CD8-positive, alpha-beta memory T cell (primary cell): ENCODE results near the gene ENPP4. TPM values are rescaled to one million over a fixed set of nuclear protein-coding genes. Genes with fewer than 3 reads are reported as not detected.
A peak's percentile ranks its signal among the peaks of the same experiment; 100 is the strongest.

Experiments used
- CTCF ChIA-PET: fragments of 350-600 bp; sonication (Branson Sonifier 250); formaldehyde crosslinking; loops from one replicate; lab custom pipeline; 2021; ENCODE audit warnings: antibody characterized with exemption; lab: Charles Lee
- POLR2A ChIA-PET: fragments of 350-600 bp; sonication (Branson Sonifier 250); formaldehyde crosslinking; loops from one replicate; lab custom pipeline; 2021; ENCODE audit warnings: antibody characterized with exemption; lab: Charles Lee
- DNase-seq, 5 donors: peaks; one replicate each; pipeline versions ENCODE4 v3.0.0 to v3.0.0-alpha.2; 2020 to 2022; ENCODE audit warnings: mixed read lengths in 1 of 5
- H3K27ac ChIP-seq: one replicate; pipeline ENCODE4 v1.7.0; 2013; ENCODE audit warnings: low read depth, mild to moderate bottlenecking, low read length, moderate library complexity
- H3K27me3 ChIP-seq: 2 replicates; pipeline ENCODE4 v1.7.0; 2013; ENCODE audit warnings: low read length, mild to moderate bottlenecking; ENCODE audit not compliant: insufficient read depth, poor library complexity, severe bottlenecking
- H3K36me3 ChIP-seq: 2 replicates; pipeline ENCODE4 v1.7.0; 2013; ENCODE audit warnings: mild to moderate bottlenecking, low read length, moderate library complexity; ENCODE audit not compliant: insufficient read depth
- H3K4me1 ChIP-seq: 2 replicates; pipeline ENCODE4 v1.7.0; 2013; ENCODE audit warnings: mild to moderate bottlenecking, low read length, moderate library complexity; ENCODE audit not compliant: insufficient read depth
- H3K4me3 ChIP-seq: 2 replicates; pipeline ENCODE4 v1.7.0; 2013; ENCODE audit warnings: mild to moderate bottlenecking, low read length
- H3K9me3 ChIP-seq: 2 replicates; pipeline ENCODE4 v1.7.0; 2013; ENCODE audit warnings: mild to moderate bottlenecking, low read length
- H3K27ac Mint-ChIP-seq, 8 donors: one replicate each; pipeline ENCODE4 v1.8.0; 2020 to 2021; ENCODE audit warnings: mixed read lengths in 8 of 8, mild to moderate bottlenecking in 6 of 8, inconsistent platforms in 3 of 8, moderate library complexity in 3 of 8
- H3K27me3 Mint-ChIP-seq, 2 donors: one replicate each; pipeline ENCODE4 v1.8.0; 2020 to 2021; ENCODE audit warnings: mixed read lengths in 2 of 2, mild to moderate bottlenecking in 1 of 2, moderate library complexity in 1 of 2
- H3K36me3 Mint-ChIP-seq, 3 donors: one replicate each; pipeline ENCODE4 v1.8.0; 2020 to 2021; ENCODE audit warnings: mixed read lengths in 3 of 3, inconsistent platforms in 1 of 3, mild to moderate bottlenecking in 1 of 3
- H3K4me1 Mint-ChIP-seq, 3 donors: one replicate each; pipeline ENCODE4 v1.8.0; 2020 to 2021; ENCODE audit warnings: mixed read lengths in 3 of 3, inconsistent platforms in 1 of 3, mild to moderate bottlenecking in 1 of 3
- H3K4me3 Mint-ChIP-seq, 7 donors: one replicate each; pipeline ENCODE4 v1.8.0; 2020 to 2021; ENCODE audit warnings: mixed read lengths in 7 of 7, mild to moderate bottlenecking in 6 of 7, moderate library complexity in 4 of 7, inconsistent platforms in 2 of 7
- H3K9me3 Mint-ChIP-seq, 5 donors: one replicate each; pipeline ENCODE4 v1.8.0; 2020 to 2022; ENCODE audit warnings: mixed read lengths in 5 of 5, mild to moderate bottlenecking in 3 of 5, moderate library complexity in 2 of 5, inconsistent platforms in 1 of 5
- polyA plus RNA-seq: library from polyadenylated mRNA; unstranded; fragments of 300-500 nt; fragmentation: Illumina TruSeq; gene quantifications from one replicate; pipeline ENCODE4 v1.2.3, GENCODE V29; 2021
- total RNA-seq, 2 experiments: library from RNA; stranded (reverse); gene quantifications; one replicate each; pipeline ENCODE4 v1.2.3, GENCODE V29; 2021

The ENPP4 gene
- total and polyA plus RNA-seq, 3 experiments from 2014 or later = 11.1 to 13.2 (median 13.0) TPM

DNA sequence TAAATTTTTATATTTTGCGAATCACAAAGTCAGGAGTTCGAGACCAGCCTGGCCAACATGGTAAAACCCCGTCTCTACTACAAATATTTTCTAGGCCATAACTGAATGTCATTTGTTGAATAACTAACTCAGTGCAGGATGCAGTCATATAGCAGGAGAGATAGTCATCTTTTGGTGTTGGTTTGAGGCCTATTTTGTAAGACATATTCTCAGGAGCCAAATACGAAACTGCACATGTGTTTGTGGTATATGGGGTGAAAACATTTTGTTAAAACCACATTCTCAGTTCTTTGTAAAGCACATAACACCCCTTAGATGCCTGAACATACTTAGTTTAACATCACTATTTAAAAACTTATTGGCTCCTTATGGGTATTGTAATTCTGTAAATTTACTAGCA, 45.7 kb downstream of the ENPP4 start:
- peak overlapping the region; percentile 83 to 98 (median 95) for H3K27ac Mint-ChIP-seq
- H3K9me3 Mint-ChIP-seq = no peaks in the 10 kb centered on the region
- Histone ChIP-seq H3K4me1 (peaks cover 36% of the 10 kb centered on the region), H3K4me3 (no peak overlapping the region), H3K27me3 (no peaks in the 10 kb centered on the region), H3K27ac (no peak overlapping the region), H3K36me3 (no peaks in the 10 kb centered on the region), H3K9me3 (no peaks in the 10 kb centered on the region)
- H3K4me1 Mint-ChIP-seq = peaks cover 39 to 51% (median 51%) of the 10 kb centered on the region in 3 donors
- CTCF ChIA-PET = interaction anchor here (1.1 kb wide), 1 partner anchor 85 kb away, joined by 3 read pairs; no protein-coding TSS in a partner anchor
- H3K27me3 Mint-ChIP-seq = peaks cover 0 to 2% of the 10 kb centered on the region in 2 donors
- H3K4me3 Mint-ChIP-seq = peak overlapping the region in 6 of 7 donors; percentile 19 to 84 (median 73)
- peaks cover 0 to 4% (median 0%) of the 10 kb centered on the region in 3 donors for H3K36me3 Mint-ChIP-seq
- POLR2A ChIA-PET = interaction anchor here (1.9 kb wide), 1 partner anchor 46 kb away, joined by 11 read pairs; the partner anchor contains the start of gene ENPP4
- DNase-seq = peak in 2 of 5 donors; percentile 6 to 76

DNA sequence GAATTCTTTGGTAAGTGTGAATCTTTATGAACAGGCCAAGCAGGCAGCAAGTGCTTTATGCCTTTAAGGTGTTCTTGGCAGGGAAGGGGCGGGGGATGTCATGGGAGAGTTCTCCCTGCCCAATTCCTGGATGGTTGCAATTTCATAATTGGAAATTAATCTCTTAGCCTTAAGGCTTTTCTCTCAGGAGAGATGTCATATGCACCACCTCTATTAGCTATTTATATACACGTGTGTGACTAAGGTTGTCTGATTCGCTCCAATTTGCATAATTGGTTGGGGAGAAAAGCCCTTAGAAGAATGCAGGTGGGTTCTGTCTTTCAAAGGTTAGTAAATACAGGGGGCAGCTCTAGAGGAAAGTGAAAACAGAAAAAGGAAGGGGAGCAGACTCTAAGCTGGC, 46.2 kb downstream of the ENPP4 start:
- DNase-seq = no peak
- POLR2A ChIA-PET = interaction anchor here (1.9 kb wide), 1 partner anchor 47 kb away, joined by 11 read pairs; the partner anchor contains the start of gene ENPP4
- CTCF ChIA-PET = interaction anchor here (1.1 kb wide), 1 partner anchor 85 kb away, joined by 3 read pairs; no protein-coding TSS in a partner anchor
- no peaks in the 10 kb centered on the region for H3K36me3 ChIP-seq
- no peaks in the 10 kb centered on the region for H3K27me3 ChIP-seq
- no peak overlapping the region for H3K27ac ChIP-seq
- H3K36me3 Mint-ChIP-seq = no peaks in the 10 kb centered on the region
- peaks cover 33% of the 10 kb centered on the region for H3K4me1 ChIP-seq
- H3K27me3 Mint-ChIP-seq = peaks cover 0 to 2% of the 10 kb centered on the region in 2 donors
- no peaks in the 10 kb centered on the region for H3K9me3 ChIP-seq
- H3K4me3 Mint-ChIP-seq = peak overlapping the region in 5 of 7 donors; percentile 10 to 74 (median 72)
- H3K4me3 ChIP-seq = no peak overlapping the region
- peaks cover 37 to 48% (median 47%) of the 10 kb centered on the region in 3 donors for H3K4me1 Mint-ChIP-seq
- H3K27ac Mint-ChIP-seq = peak overlapping the region in 7 of 8 donors; percentile 32 to 96 (median 83)
- no peaks in the 10 kb centered on the region for H3K9me3 Mint-ChIP-seq

DNA sequence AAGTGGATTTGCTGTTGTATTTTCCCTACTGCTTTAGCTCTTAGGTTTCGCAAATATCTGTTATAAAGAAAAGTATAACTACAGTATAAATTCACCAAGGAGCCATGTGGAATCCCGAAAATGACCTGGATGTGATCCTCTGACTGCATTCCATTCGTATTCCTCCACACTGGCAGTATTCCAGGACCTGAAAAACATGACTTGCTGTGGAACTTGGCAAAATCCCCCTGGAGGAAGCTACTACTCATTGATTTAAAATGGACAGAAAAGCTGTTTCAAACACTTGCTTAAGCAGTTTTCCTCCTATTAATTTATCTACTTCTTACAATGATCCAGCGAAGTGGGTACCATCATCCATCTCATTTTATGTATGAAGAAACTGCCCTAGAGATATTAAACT, 54.3 kb downstream of the ENPP4 start:
- ChIA-PET POLR2A (interaction anchor here (1.0 kb wide), 1 partner anchor 54 kb away, joined by 5 read pairs; the partner anchor contains the start of gene ENPP4), CTCF (no interaction called here)
- H3K27me3 Mint-ChIP-seq = peaks cover 6 to 35% of the 10 kb centered on the region in 2 donors
- H3K9me3 Mint-ChIP-seq = no peaks in the 10 kb centered on the region
- Histone ChIP-seq H3K27ac (no peak overlapping the region), H3K9me3 (no peaks in the 10 kb centered on the region), H3K4me3 (no peak overlapping the region), H3K4me1 (no peaks in the 10 kb centered on the region), H3K36me3 (no peaks in the 10 kb centered on the region), H3K27me3 (no peaks in the 10 kb centered on the region)
- DNase-seq = no peak
- no peaks in the 10 kb centered on the region for H3K36me3 Mint-ChIP-seq
- H3K4me3 Mint-ChIP-seq = no peak overlapping the region
- H3K4me1 Mint-ChIP-seq = no peaks in the 10 kb centered on the region
- no peak overlapping the region for H3K27ac Mint-ChIP-seq

DNA sequence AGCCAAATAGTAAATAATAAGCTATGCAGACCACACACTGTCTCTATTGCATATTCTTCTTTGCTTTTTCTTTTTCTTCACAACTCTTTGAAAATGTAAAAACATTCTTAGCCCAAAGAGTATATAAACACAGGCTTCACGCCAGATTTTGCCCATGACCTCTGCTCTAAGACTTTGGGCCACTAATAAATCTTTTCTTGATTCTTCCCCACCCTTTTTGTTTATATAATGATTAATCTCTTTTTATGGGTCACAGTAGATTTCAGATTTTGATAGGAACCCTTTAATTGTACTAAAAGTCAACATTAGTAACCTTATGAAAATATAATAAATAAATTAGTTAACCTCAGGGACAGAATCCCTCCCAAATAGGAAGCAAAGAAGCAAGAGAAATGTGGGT, 56.8 kb downstream of the ENPP4 start:
- Mint-ChIP-seq H3K4me1 (no peaks in the 10 kb centered on the region), H3K27me3 (peaks cover 6 to 39% of the 10 kb centered on the region in 2 donors), H3K36me3 (no peaks in the 10 kb centered on the region), H3K4me3 (no peak overlapping the region), H3K27ac (no peak overlapping the region), H3K9me3 (no peaks in the 10 kb centered on the region)
- Histone ChIP-seq H3K36me3 (no peaks in the 10 kb centered on the region), H3K9me3 (no peaks in the 10 kb centered on the region), H3K4me1 (no peaks in the 10 kb centered on the region), H3K27ac (no peak overlapping the region), H3K27me3 (no peaks in the 10 kb centered on the region), H3K4me3 (no peak overlapping the region)
- CTCF ChIA-PET = interaction anchor here (1.1 kb wide), 1 partner anchor 15 kb away, joined by 3 read pairs; the partner anchor contains the start of gene ENPP5
- DNase-seq = no peak
- POLR2A ChIA-PET = no interaction called here

DNA sequence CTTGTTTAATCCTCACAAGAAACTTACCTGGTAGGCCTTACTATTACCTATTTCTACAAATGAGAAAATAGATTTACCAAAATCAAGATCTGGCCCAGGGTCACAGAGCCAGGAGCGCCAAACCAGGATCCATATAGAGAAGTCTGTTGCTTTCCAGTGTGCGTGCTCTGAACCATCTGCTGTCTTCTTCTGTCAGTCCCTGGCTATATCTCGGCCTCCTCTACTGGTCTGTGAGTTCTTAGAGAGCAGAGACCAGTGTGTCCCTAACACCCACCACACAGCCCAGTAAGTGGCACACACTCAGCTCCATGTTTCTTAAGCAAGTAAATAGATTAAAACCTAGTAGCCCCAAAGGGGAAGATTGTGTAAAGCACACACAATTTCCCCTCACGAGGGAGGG, 59.9 kb downstream of the ENPP4 start:
- no peaks in the 10 kb centered on the region for H3K9me3 Mint-ChIP-seq

DNA sequence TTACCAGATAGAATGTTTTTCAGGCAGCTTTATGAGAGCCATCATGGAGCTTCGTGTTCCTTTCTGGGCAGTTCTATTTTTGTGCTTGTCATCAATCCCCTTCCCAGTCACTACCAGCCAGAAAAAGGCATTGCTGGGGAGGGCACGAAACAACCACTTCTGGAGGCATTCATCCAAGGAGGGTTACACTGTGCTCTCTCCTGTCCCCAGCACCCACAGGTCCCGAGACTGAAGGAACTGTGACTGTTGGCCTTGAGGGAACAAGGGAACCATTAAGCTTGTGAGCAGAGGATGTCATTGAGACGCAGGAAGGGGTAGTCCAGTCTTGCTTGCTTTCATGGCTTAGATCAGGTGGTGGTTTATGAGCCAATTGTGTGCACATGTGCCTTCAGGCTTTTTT, 61.1 kb downstream of the ENPP4 start:
- H3K4me1 Mint-ChIP-seq = no peaks in the 10 kb centered on the region
- peaks cover 6 to 28% of the 10 kb centered on the region in 2 donors for H3K27me3 Mint-ChIP-seq
- Histone ChIP-seq H3K9me3 (no peaks in the 10 kb centered on the region), H3K36me3 (no peaks in the 10 kb centered on the region), H3K27me3 (peaks cover 4% of the 10 kb centered on the region), H3K4me1 (no peaks in the 10 kb centered on the region), H3K4me3 (no peak overlapping the region), H3K27ac (no peak overlapping the region)
- H3K36me3 Mint-ChIP-seq = no peaks in the 10 kb centered on the region
- ChIA-PET CTCF (interaction anchor here (1.0 kb wide), 1 partner anchor 25 kb away, joined by 3 read pairs; no protein-coding TSS in a partner anchor), POLR2A (no interaction called here)
- no peak overlapping the region for H3K4me3 Mint-ChIP-seq
- no peak overlapping the region for H3K27ac Mint-ChIP-seq
- no peaks in the 10 kb centered on the region for H3K9me3 Mint-ChIP-seq
- DNase-seq = no peak

More for the DNA sequence above, 59.9 kb downstream of the ENPP4 start:
- Mint-ChIP-seq H3K36me3 (no peaks in the 10 kb centered on the region), H3K27me3 (peaks cover 12 to 38% of the 10 kb centered on the region in 2 donors), H3K4me1 (no peaks in the 10 kb centered on the region), H3K27ac (no peak overlapping the region), H3K4me3 (no peak overlapping the region)
- no peaks in the 10 kb centered on the region for H3K4me1 ChIP-seq
- no peaks in the 10 kb centered on the region for H3K9me3 ChIP-seq
- no peaks in the 10 kb centered on the region for H3K36me3 ChIP-seq
- H3K27ac ChIP-seq = no peak overlapping the region
- CTCF ChIA-PET = no interaction called here
- no peak overlapping the region for H3K4me3 ChIP-seq
- H3K27me3 ChIP-seq = no peaks in the 10 kb centered on the region
- DNase-seq = no peak
- POLR2A ChIA-PET = no interaction called here

DNA sequence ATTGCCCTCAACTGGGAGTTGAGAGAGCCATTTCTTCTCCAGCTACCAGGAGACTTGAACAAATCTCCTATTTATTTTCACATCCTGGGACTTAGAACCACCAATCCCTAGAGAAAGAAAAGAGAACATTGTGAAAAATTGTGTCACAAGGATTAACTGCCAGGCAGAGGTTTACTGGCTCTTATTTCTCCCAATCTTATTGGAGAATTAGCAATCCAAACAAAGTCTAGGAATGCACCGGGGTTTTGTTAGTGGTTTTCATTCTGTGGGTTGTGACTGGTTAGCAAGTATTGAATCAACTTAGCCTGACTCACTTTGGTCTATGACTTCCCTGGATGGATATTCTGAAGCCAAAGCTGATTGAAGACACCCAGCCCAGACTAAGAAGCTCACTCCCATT, 62.2 kb downstream of the ENPP4 start:
- Mint-ChIP-seq H3K27ac (no peak overlapping the region), H3K36me3 (no peaks in the 10 kb centered on the region), H3K9me3 (no peaks in the 10 kb centered on the region), H3K4me1 (no peaks in the 10 kb centered on the region), H3K4me3 (no peak overlapping the region), H3K27me3 (peaks cover 6 to 24% of the 10 kb centered on the region in 2 donors)
- ChIA-PET CTCF (no interaction called here), POLR2A (no interaction called here)
- no peak overlapping the region for H3K4me3 ChIP-seq
- H3K36me3 ChIP-seq = no peaks in the 10 kb centered on the region
- no peak overlapping the region for H3K27ac ChIP-seq
- no peaks in the 10 kb centered on the region for H3K9me3 ChIP-seq
- H3K4me1 ChIP-seq = no peaks in the 10 kb centered on the region
- H3K27me3 ChIP-seq = peaks cover 4% of the 10 kb centered on the region
- DNase-seq = no peak
